ENCODE results near the gene CFAP65.

- no peak for TF ChIP-seq EZH2phosphoT487 (IDR thresholded peaks at IDR 0.05; ENCODE audit: borderline replicate concordance)
- TF ChIP-seq POLR2AphosphoS5 (IDR thresholded peaks at IDR 0.05; ENCODE audit: low read depth, low read length) = no peak
- no peak for TF ChIP-seq CEBPB (IDR thresholded peaks at IDR 0.05; ENCODE audit: low read depth)
- TF ChIP-seq REST (IDR thresholded peaks at IDR 0.05; ENCODE audit: low read depth) = no peak
- TF ChIP-seq CTCF (IDR thresholded peaks at IDR 0.05 in 2 of 3, conservative IDR thresholded peaks at IDR 0.05 in 1 of 3; ENCODE audit: borderline replicate concordance in 1 of 3, insufficient read depth in 1 of 3, low read depth in 2 of 3, low read length in 2 of 3) = no peak
- TF ChIP-seq MAX (IDR thresholded peaks at IDR 0.05) = no peak
Measured at GRCh38 chr2:219087848-219088247, 46.5 kb upstream of the CFAP65 start.
